Endothelial cell of umbilical vein (primary cell): Measurements from ENCODE around the gene DHRS7B. TPM values are rescaled to one million over a fixed set of nuclear protein-coding genes. Genes with fewer than 3 reads are reported as not detected.

Experiments
- BruUV-seq: library from RNA; stranded (reverse); fragments of 400-500 nt; replicated peaks from 2 replicates; lab custom pipeline; 2021; lab: Mats Ljungman, UMichigan
- CTCF ChIA-PET: fragments of 300-600, 350-600 bp; sonication (Branson Sonifier 250); formaldehyde crosslinking; loops from one replicate; lab custom pipeline; 2021; ENCODE audit warnings: antibody characterized with exemption, inconsistent platforms; lab: Charles Lee
- POLR2A ChIA-PET: fragments of 300-600, 350-600 bp; sonication (Branson Sonifier 250); formaldehyde crosslinking; loops from one replicate; lab custom pipeline; 2021; ENCODE audit warnings: antibody characterized with exemption, inconsistent platforms; lab: Charles Lee
- DNase-seq: peaks from one replicate; pipeline ENCODE4 v3.0.0-alpha.2; 2011; ENCODE audit warnings: low read depth, low spot score
- FAIRE-seq: peaks from 2 replicates; lab custom pipeline; 2011; peaks lifted over from hg19 to GRCh38; lab: Jason Lieb, UNC
- H2AFZ ChIP-seq: 2 replicates; pipeline ENCODE4 v1.6.0; 2012; ENCODE audit warnings: low read depth, low read length, control low read depth, inconsistent platforms
- H3K27ac ChIP-seq: 2 replicates; pipeline ENCODE4 v1.5.1; 2011; ENCODE audit warnings: low read depth, mild to moderate bottlenecking, control low read depth, low read length, moderate library complexity; ENCODE audit not compliant: insufficient read depth
- H3K27me3 ChIP-seq, 2 experiments: 2 replicates each; pipeline versions ENCODE4 v1.6.0 to v1.6.1; 2011; ENCODE audit warnings: low read length in 2 of 2, mixed read lengths in 1 of 2; ENCODE audit not compliant: control insufficient read depth in 2 of 2, insufficient read depth in 2 of 2
- H3K36me3 ChIP-seq, 2 experiments: 2 replicates in 1 of 2; 3 replicates in 1 of 2; pipeline ENCODE4 v1.5.1; 2011; ENCODE audit warnings: low read length in 2 of 2, mild to moderate bottlenecking in 1 of 2, moderate library complexity in 1 of 2; ENCODE audit not compliant: control insufficient read depth in 2 of 2, insufficient read depth in 2 of 2; ENCODE audit errors: extremely low read depth in 1 of 2
- H3K4me1 ChIP-seq: 3 replicates; pipeline ENCODE4 v1.5.1; 2011; ENCODE audit warnings: mild to moderate bottlenecking, low read length; ENCODE audit not compliant: control insufficient read depth, insufficient read depth; ENCODE audit errors: extremely low read depth
- H3K4me2 ChIP-seq: 2 replicates; pipeline ENCODE4 v1.6.1; 2011; ENCODE audit warnings: low read length, control low read depth, mixed read lengths; ENCODE audit not compliant: insufficient read depth
- H3K4me3 ChIP-seq, 3 experiments: fragments of 200-600 bp in 1 of 3; sonication (generic), shearing (Covaris generic) in 1 of 3; replicated peaks in 1 of 3; 2 replicates each; pipeline ENCODE4 v1.5.1; 2011 to 2016; ENCODE audit warnings: control low read depth in 3 of 3, low read length in 3 of 3, mild to moderate bottlenecking in 2 of 3, inconsistent platforms in 1 of 3, low read depth in 1 of 3, moderate library complexity in 1 of 3; ENCODE audit not compliant: insufficient read depth in 1 of 3
- H3K79me2 ChIP-seq: 2 replicates; pipeline ENCODE4 v1.6.0; 2012; ENCODE audit warnings: low read length, inconsistent platforms; ENCODE audit not compliant: control insufficient read depth, insufficient read depth
- H3K9ac ChIP-seq: replicated peaks from 2 replicates; pipeline ENCODE3; 2011; ENCODE audit warnings: low read length, control low read depth; ENCODE audit not compliant: insufficient read depth; ENCODE audit errors: extremely low read depth
- H3K9me1 ChIP-seq: replicated peaks from 3 replicates; pipeline ENCODE4 v1.6.0; 2011; ENCODE audit warnings: mild to moderate bottlenecking, low read length; ENCODE audit not compliant: control insufficient read depth, insufficient read depth; ENCODE audit errors: extremely low read depth
- H3K9me3 ChIP-seq: replicated peaks from 2 replicates; pipeline ENCODE4 v1.5.1; 2012; ENCODE audit warnings: low read length, inconsistent platforms; ENCODE audit not compliant: control insufficient read depth, insufficient read depth
- H4K20me1 ChIP-seq: replicated peaks from 2 replicates; pipeline ENCODE3; 2011; ENCODE audit warnings: mild to moderate bottlenecking, low read length; ENCODE audit not compliant: control insufficient read depth, insufficient read depth; ENCODE audit errors: extremely low read depth
- CTCF ChIP-seq, 2 donors: IDR thresholded peaks; 1 replicate in 1 of 2; 2 replicates in 1 of 2; pipeline ENCODE4 v1.5.1; 2011; ENCODE audit warnings: low read length in 2 of 2, mild to moderate bottlenecking in 2 of 2, moderate library complexity in 2 of 2, control low read depth in 1 of 2, inconsistent platforms in 1 of 2, low read depth in 1 of 2; ENCODE audit not compliant: insufficient read depth in 1 of 2; ENCODE audit errors: extremely low read depth in 1 of 2
- EZH2 ChIP-seq: IDR thresholded peaks from 2 replicates; pipeline ENCODE4 v1.6.1; 2012; ENCODE audit warnings: borderline replicate concordance, low read depth, mild to moderate bottlenecking, moderate library complexity, low read length, inconsistent platforms; ENCODE audit not compliant: severe bottlenecking
- FOS ChIP-seq: IDR thresholded peaks from 2 replicates; pipeline ENCODE4 v1.6.1; 2011; ENCODE audit warnings: mild to moderate bottlenecking, low read length, moderate library complexity, borderline replicate concordance; ENCODE audit not compliant: insufficient read depth
- GATA2 ChIP-seq: IDR thresholded peaks from 2 replicates; pipeline ENCODE4 v1.7.0; 2011; ENCODE audit warnings: low read depth, mild to moderate bottlenecking, moderate library complexity, mixed read lengths, low read length; ENCODE audit not compliant: insufficient read length, insufficient read depth
- JUN ChIP-seq: IDR thresholded peaks from 2 replicates; pipeline ENCODE4 v1.6.1; 2011; ENCODE audit warnings: borderline replicate concordance, low read depth; ENCODE audit not compliant: insufficient read length, insufficient read depth
- MAX ChIP-seq: IDR thresholded peaks from 2 replicates; pipeline ENCODE4 v1.6.1; 2011; ENCODE audit not compliant: insufficient read depth, insufficient read length
- MYC ChIP-seq: IDR thresholded peaks from one replicate; pipeline ENCODE4 v1.6.1; 2011; ENCODE audit warnings: mild to moderate bottlenecking, low read depth, low read length
- POLR2A ChIP-seq: IDR thresholded peaks from 2 replicates; pipeline ENCODE4 v1.6.1; 2012; ENCODE audit warnings: low read depth, mild to moderate bottlenecking, control low read depth, low read length
- POLR2AphosphoS5 ChIP-seq: IDR thresholded peaks from 2 replicates; pipeline ENCODE4 v1.6.1; 2012; ENCODE audit warnings: low read depth, mild to moderate bottlenecking, control low read depth, low read length, moderate library complexity; ENCODE audit not compliant: insufficient read depth
- dilution Hi-C: fragments of 300-500 bp; cut with MboI; formaldehyde crosslinking; loops from one replicate; pipeline ENCODE4 v1.15.0; 2019; ENCODE audit warnings: low sequenced_read_pairs; ENCODE audit not compliant: extremely low pct_ligation_motif_present
- intact Hi-C: fragments of 100-400 bp; cut with micrococcal nuclease; formaldehyde crosslinking; loops from one replicate; pipeline ENCODE4 v1.10.0; 2022
- polyA plus RNA-seq, 4 experiments: library from polyadenylated mRNA; depleted of rRNA in 3 of 4; stranded (reverse) in 3 of 4; unstranded in 1 of 4; fragments of >200 nt; gene quantifications; 2 replicates each; pipeline versions ENCODE4 v1.2.1 to v1.2.3, GENCODE V29; 2011 to 2012; ENCODE audit warnings: missing spikeins in 1 of 4
- total RNA-seq: library from RNA; stranded (reverse); gene quantifications from 2 replicates; pipeline ENCODE4 v1.2.3, GENCODE V29; 2021

The DHRS7B gene
- total and polyA plus RNA-seq, 2 donors (not counting 3 experiments of a cell fraction or from before 2014, with no cell fraction given): 14.0 to 28.1 TPM

- CTCF ChIA-PET: interaction anchor here (1.1 to 1.9 kb wide), 2 partner anchors 45 to 55 kb away, joined by 3 to 6 read pairs; no protein-coding TSS in a partner anchor
- H3K27me3 ChIP-seq: no peaks in the 10 kb centered on the region
- dilution Hi-C loops (no loop called here), intact Hi-C loops (no loop called here)
- H3K4me3 ChIP-seq: no peak overlapping the region
- no peak overlapping the region for H3K27ac ChIP-seq
- H3K9me3 ChIP-seq: no peaks in the 10 kb centered on the region
- no peaks in the 10 kb centered on the region for H3K79me2 ChIP-seq
- no peaks in the 10 kb centered on the region for H4K20me1 ChIP-seq
- H3K36me3 ChIP-seq: no peaks in the 10 kb centered on the region
- H3K4me1 ChIP-seq: no peaks in the 10 kb centered on the region
- peak; percentile 17 for DNase-seq
- no peak overlapping the region for H3K9ac ChIP-seq
- no peak overlapping the region for H2AFZ ChIP-seq
- no peaks in the 10 kb centered on the region for H3K9me1 ChIP-seq
- FAIRE-seq: no peak
- no peak overlapping the region for H3K4me2 ChIP-seq
- no TSS peak for BruUV-seq
- POLR2A ChIA-PET: no interaction called here
- TF ChIP-seq JUN: no peak
- no peak for TF ChIP-seq MYC
These were observed 47.9 kb downstream of the DHRS7B start for GRCh38 chr17:21174713-21175112.

GRCh38 chr17:21176773-21177395 lies 50.1 kb downstream of the DHRS7B start:
- H3K9ac ChIP-seq: no peak overlapping the region
- no peak for FAIRE-seq

More at GRCh38 chr17:21176773-21177395, 50.1 kb downstream of the DHRS7B start:
- Histone ChIP-seq H3K4me1 (no peaks in the 10 kb centered on the region), H3K27ac (no peak overlapping the region), H3K9me1 (no peaks in the 10 kb centered on the region), H3K27me3 (no peaks in the 10 kb centered on the region), H3K4me3 (no peak overlapping the region), H2AFZ (no peak overlapping the region), H3K9me3 (no peaks in the 10 kb centered on the region), H3K36me3 (no peaks in the 10 kb centered on the region), H4K20me1 (no peaks in the 10 kb centered on the region), H3K79me2 (no peaks in the 10 kb centered on the region), H3K4me2 (no peak overlapping the region)
- DNase-seq: no peak
- TF ChIP-seq JUN: no peak
- no peak for TF ChIP-seq GATA2
- no peak for TF ChIP-seq FOS
- TF ChIP-seq EZH2: no peak
- no peak for TF ChIP-seq MAX
- TF ChIP-seq MYC: no peak
- TF ChIP-seq POLR2A: no peak
- no peak for TF ChIP-seq CTCF (IDR thresholded peaks at IDR 0.05; ENCODE audit: extremely low read depth in 1 of 2, insufficient read depth in 1 of 2, low read depth in 1 of 2, low read length in 2 of 2)
- no peak for TF ChIP-seq POLR2AphosphoS5
- POLR2A ChIA-PET: no interaction called here
- dilution Hi-C loops (no loop called here), intact Hi-C loops (no loop called here)
- CTCF ChIA-PET: no interaction called here
- BruUV-seq: no TSS peak
